M059J (cell line): ENCODE results near the gene PACSIN2. TPM values are rescaled to one million over a fixed set of nuclear protein-coding genes. Genes with fewer than 3 reads are reported as not detected.
"Not testable (repeated sequence)": the region's sequence is repeated elsewhere in the genome, so short reads cannot be mapped to it uniquely, and the experiment has no call there.

ENCODE experiments used
- DNase-seq: peaks from one replicate; pipeline ENCODE4 v3.0.0-alpha.2; 2012; ENCODE audit warnings: low read depth
- total RNA-seq: library from RNA; depleted of rRNA; stranded (reverse); fragments of >200 nt; shearing (Covaris generic); gene quantifications from 2 replicates; pipeline ENCODE4 v1.2.3, GENCODE V29; 2014

PACSIN2 gene
- total RNA-seq, 1 experiment from 2014 or later: 51.0 TPM

GRCh38 chr22:43011079-43011478, 3.9 kb downstream of the PACSIN2 start:
- peak; percentile 61 for DNase-seq

DNA sequence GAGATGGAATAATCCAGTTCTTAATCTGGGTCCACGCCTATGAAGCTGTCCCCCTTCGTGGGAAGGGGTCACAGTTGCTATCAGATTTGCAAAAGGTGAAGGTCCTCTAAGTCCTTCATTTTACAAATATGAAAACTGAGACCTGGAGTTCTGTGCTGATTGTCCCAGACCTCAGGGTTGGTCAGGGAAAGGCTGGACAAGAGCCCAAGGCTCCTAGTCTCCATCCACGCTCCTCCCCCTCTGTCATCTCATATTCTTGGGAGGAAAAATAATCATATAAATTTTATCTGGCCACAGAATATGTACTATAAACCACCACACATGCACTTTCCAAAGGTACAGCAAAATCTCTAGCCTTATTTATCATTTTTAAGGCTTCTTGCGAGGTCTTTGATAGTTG, 5.5 kb downstream of the PACSIN2 start:
- no peak for DNase-seq

DNA sequence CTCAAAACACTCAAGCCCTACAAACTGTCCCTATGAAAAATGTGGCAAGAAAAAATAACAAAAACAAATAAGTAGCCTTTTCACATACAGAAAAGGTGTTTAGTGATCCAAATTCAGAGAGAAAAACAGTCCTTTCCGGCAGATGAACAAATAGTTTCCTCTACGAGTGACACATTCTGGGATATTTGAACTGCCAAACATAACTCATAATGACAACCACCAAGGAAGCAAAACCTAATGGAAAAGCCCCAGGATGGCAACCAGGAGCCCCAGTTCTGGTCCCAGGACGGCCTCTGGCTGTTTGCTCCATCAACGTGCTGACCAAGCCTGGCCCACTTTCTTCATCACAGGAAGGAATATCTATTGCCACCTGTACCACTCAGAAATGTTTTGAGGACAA, 6.0 kb downstream of the PACSIN2 start:
- DNase-seq: peak; percentile 35

DNA sequence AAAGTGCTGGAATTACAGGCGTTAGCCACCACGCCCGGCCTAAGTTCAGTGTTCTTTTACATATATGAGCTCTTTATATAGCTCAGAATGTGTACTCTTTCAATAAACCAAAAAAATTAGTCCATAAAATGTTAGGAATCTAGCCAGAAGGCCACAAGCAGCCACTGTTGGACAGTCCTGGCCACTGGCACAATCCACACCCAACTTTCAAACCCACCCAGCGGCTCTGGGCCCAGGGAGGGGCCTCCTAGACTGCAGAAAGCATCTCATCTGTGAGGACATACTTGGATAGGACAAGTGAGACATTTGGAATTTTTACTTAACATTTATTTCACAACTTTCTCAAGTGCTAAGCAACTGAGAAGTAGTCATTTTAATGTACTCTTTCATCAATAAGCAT, 6.4 kb downstream of the PACSIN2 start:
- no peak for DNase-seq

DNA sequence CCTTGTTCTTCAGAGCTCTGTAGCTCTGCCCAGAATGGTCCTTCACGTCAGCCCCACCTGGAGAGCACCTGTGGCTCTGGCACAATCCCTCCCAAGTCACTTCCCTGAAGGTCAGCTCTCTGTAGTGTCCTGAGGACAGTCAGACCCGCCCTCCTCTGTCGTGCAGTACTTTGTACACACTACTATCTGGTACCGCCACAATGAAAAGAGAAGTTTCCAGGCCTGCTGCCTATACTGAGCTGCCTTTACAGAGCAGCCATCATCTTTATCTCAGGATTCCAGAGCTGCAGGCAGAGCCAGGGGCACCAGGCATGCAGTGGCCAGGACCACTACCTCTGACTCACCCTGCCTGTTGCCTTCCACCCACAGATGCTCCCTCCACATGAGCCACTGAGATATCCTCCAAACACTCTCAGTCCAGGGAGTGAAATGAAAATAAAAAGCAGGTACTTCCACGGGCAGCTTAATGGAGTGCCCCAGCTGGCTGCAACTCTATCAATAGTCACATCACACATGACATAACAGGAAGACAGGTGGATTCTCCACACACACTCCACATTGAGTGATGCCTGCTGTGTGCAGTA, 7.3 kb downstream of the PACSIN2 start:
- DNase-seq: peak; percentile 61

GRCh38 chr22:43006753-43007152, 8.2 kb downstream of the PACSIN2 start:
- DNase-seq: peak; percentile 20

GRCh38 chr22:43006016-43006505, 8.9 kb downstream of the PACSIN2 start:
- no peak for DNase-seq

DNA sequence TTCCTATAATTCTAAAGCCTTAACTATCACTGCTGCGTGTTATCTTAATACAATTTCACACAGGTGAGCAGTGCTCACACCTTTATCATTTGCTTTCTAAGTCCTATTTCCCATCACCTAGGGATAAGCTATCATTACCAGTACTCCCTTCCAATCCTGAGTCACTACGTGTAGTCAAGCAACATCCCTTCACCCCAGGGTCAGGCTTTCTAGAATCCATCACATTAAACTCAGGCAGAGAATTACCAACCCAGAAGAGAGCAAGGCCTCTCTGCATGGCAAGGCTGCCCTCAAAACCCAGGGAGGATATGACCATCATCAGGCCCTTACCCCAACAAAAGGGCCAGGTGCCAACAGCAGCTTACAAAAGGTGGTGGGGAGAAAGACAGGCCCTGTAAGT, 9.8 kb downstream of the PACSIN2 start:
- DNase-seq: peak; percentile 62

DNA sequence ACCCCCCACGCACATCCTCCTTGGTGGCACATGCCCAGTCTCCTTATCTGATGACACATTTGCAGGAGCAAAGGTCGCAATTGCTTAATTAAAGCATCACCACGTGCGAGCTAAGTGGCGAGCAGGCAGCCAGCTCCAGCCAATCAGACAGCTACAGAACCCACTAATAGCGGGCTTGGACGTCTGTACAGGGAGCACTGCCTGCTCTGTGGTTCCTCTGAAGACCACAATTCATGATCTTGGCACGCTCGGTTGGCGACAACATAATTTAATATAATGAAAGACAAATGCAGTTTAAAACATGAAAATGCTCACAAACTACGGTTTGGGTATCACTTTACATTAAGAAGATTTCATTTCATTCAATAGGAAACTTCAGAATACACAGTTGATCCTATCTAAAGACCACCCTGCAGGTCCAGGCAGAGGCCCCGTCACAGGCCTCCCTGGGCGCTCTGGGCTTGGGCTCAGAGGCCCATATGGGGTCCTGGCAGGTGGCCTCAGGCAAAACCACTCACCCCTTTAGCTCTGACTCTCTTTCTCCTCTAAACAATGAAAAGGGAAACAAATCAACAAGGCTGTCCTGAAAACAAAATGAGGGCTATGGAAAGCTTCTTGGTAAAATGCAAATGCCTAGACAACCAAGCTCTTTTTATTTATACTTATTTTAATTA, 10.4 kb downstream of the PACSIN2 start:
- peak; percentile 75 for DNase-seq

DNA sequence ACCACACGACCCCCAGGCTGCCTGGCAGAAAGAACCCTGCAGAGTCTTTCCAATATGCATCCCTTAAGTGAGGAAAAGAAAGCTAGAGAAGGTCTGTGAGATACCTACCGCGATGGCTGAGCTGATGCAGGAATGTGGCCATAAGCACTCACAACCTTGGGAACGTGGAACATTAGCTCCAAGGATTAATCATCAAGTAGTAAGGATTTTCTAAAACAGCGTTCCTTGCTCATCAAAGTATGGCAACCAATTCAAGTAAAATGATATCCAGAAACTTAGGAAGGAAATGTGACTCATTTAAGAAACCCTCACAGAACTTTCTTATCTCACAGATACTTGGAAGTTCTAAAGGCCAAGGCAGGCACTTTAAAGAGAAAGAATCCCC, 12.8 kb downstream of the PACSIN2 start:
- DNase-seq: peak; percentile 81

GRCh38 chr22:43001271-43002201, 13.4 kb downstream of the PACSIN2 start:
- peak; percentile 62 for DNase-seq

- peak; percentile 33 for DNase-seq
These were observed 14.3 kb downstream of the PACSIN2 start for GRCh38 chr22:43000441-43001175.

- peak; percentile 46 for DNase-seq
These were observed 17.3 kb downstream of the PACSIN2 start for GRCh38 chr22:42997582-42998090.

- no peak for DNase-seq
These were observed 18.1 kb downstream of the PACSIN2 start for GRCh38 chr22:42996646-42997365.

- not testable (repeated sequence) for DNase-seq
These were observed 19.3 kb downstream of the PACSIN2 start for GRCh38 chr22:42995654-42996053.

- DNase-seq: peak; percentile 88
These were observed 19.9 kb downstream of the PACSIN2 start for GRCh38 chr22:42994917-42995562.

DNA sequence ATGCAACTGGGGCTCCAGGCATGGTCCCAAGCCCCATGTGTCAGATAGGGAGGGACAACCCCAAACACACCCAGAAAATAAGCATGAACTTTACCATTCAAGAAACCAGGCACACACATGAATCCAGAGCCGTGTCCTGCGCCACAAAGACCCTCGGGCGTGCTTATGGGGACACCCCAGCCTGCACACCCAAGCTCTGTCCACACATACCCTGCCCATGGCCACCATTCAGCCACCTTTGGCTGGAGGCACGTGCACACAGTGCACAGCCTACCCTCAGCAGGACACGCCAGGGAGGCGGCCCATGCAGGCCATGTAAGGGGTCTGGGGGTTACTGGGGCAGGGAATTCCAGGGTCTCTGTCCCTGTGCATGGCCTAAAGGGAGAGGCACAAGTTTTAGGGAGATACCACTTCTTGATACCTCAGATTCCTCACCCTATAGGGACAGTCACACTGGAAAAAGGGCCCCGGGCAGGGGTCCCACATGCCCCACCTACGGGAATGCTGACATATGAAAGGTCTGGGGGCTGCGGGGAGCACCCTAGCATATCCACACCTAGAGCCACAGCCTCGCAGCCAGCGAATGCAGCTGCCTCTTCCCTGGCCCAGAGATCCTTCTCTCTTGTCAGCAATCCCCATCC, 20.6 kb downstream of the PACSIN2 start:
- no peak for DNase-seq

DNA sequence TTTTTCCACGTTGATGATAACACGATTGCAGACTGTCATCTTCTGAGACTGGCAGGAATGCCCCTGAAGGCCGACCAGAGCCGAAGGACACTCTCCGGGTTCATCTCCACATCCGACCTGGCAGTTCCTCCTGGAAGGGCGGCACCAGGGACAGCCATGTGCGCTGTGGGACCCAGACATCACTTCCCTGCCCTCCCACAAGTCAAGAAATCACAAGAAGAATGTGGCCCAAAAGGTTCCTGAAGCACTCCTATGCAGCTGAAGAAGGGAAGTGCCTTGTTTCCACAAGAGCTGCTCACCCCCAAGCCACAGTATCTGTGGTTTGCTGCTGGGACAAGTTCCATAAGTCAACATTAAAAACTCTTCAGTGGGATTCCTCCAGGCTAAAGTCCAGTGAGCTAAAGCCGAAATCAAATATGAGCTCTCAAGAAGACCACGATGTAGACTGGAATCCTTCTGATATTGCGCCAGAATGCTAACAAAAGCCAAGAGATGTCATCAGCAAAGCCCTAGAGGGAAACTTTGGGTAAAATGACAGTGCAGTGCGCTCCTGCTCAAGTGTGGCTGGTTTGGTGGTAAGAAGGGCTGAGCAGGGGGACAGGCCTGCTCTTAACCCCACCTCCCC, 21.2 kb downstream of the PACSIN2 start:
- peak; percentile 83 for DNase-seq

GRCh38 chr22:42992886-42993479, 22.0 kb downstream of the PACSIN2 start:
- DNase-seq: no peak
